ENCODE data around the gene HES3. TPM values are rescaled to one million over a fixed set of nuclear protein-coding genes. Genes with fewer than 3 reads are reported as not detected.
A peak's percentile ranks its signal among the peaks of the same experiment; 100 is the strongest.

The HES3 gene
- total RNA-seq, 2 experiments from 2014 or later: not detected

DNA sequence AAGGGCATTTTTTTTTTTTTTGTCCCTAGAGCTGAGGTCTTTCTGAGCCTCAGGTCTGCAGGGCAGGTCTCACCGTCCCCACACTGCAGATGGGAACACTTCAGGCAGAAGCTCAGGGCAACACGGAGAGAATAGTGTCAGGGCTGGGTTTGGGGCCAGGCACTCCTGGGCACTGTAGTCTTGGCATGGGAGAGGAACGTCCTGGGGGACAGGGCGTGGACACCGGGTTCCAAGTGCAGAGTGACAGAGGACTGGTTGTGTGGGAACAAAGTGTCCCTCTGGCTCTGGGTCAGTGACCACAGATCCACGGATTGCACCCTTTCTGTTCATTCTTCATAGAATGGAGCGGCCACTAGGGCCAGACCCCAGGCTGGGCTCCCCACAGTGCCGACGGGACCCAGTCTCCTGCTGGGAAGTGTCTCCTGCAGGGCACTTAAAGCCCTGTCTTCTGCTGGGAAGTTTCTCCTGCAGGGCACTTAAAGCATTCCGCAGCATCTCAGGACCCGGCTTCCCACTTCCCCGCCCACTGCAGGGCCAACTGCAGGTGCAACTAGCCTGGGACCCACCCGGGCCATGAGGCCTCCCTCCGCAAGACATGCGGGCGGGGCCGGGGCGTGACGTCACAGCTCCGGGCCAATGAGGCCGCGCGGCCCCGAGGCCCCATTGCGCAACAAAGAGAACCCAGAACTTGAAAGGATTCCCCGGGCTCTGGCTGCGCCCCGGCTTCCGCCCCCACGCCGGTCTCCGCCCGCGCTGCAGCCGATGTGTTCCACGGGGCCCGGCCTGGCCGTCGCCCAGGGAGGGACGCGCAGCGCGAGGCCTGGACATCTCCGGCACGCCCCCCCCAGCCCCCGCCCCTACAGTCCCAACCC, 15.7 kb downstream of the HES3 start:
- DNase-seq: peak; percentile 79
- peak overlapping the region; percentile 12 for H3K4me3 Mint-ChIP-seq
- H3K4me1 Mint-ChIP-seq (ENCODE audit: low read depth): peaks cover 6% of the 10 kb centered on the region
- H3K27ac Mint-ChIP-seq: no peak overlapping the region
- ChIA-PET POLR2A (no interaction called here), CTCF (interaction anchor here (0.7 to 5.0 kb wide), 4 partner anchors 9 to 24 kb away, joined by 3 to 27 read pairs (median 3); partner anchors contain the start of gene ICMT)
- no peaks in the 10 kb centered on the region for H3K9me3 Mint-ChIP-seq
- intact Hi-C loops (cut with micrococcal nuclease): no loop called here
- H3K36me3 Mint-ChIP-seq: no peaks in the 10 kb centered on the region
- H3K27me3 Mint-ChIP-seq: peaks cover 17% of the 10 kb centered on the region

GRCh38 chr1:6260433-6260934, 16.5 kb downstream of the HES3 start:
- H3K4me3 Mint-ChIP-seq: no peak overlapping the region
- ChIA-PET POLR2A (no interaction called here), CTCF (interaction anchor here (0.6 to 1.3 kb wide), 2 partner anchors 14 to 22 kb away, joined by 3 read pairs; no protein-coding TSS in a partner anchor)
- no peaks in the 10 kb centered on the region for H3K9me3 Mint-ChIP-seq
- no peak for DNase-seq
- no peaks in the 10 kb centered on the region for H3K36me3 Mint-ChIP-seq
- peaks cover 17% of the 10 kb centered on the region for H3K27me3 Mint-ChIP-seq
- H3K4me1 Mint-ChIP-seq (ENCODE audit: low read depth): peaks cover 6% of the 10 kb centered on the region
- H3K27ac Mint-ChIP-seq: no peak overlapping the region
- intact Hi-C loops (cut with micrococcal nuclease): no loop called here

DNA sequence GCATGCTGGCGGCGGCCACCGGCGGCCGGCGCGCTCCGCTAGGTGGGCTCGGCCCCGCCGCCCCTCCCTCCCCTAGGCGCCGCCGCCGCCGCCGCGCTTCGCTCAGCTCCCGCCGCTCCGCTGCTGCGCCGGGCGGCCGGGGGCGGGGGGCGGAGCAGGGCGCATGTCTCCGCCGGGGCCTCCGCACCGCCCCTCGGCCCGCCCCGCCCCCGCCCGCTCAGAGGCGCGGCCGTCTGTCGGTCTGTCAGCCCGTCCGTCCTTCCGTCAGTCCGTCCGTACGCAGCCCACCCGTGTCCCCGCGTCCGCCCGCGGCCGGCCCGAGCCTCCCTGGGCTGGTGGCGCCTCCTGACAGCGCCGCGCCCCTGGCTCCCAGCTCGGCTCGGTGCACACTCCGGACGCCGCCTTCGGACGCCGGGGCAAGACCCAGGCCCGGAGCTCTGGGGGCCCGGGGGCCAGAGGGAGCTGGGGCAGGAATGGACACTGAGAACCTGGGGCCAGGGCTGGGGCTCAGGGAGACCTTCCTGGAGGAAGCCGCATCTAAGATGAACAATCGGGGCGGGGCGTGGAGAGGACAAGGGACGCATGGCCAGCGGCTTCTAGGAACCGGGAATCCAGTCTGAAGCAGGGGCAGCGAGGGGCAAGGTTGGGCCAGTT, 17.1 kb downstream of the HES3 start, which contains the start of gene GPR153:
TSS of gene GPR153 (minus strand) at position 138 of the 654 bp plus-strand sequence. CDS start 6,193 bp downstream, outside the sequence.
- ChIA-PET POLR2A (no interaction called here), CTCF (interaction anchor here (0.6 to 1.3 kb wide), 2 partner anchors 15 to 23 kb away, joined by 3 read pairs; no protein-coding TSS in a partner anchor)
- no peaks in the 10 kb centered on the region for H3K9me3 Mint-ChIP-seq
- peaks cover 6% of the 10 kb centered on the region for H3K4me1 Mint-ChIP-seq (ENCODE audit: low read depth)
- DNase-seq: peak; percentile 47
- H3K27me3 Mint-ChIP-seq: peaks cover 17% of the 10 kb centered on the region
- intact Hi-C loops (cut with micrococcal nuclease): no loop called here
- H3K27ac Mint-ChIP-seq: no peak within 1 kb of the TSS
- peak within 1 kb of the TSS; percentile 35 for H3K4me3 Mint-ChIP-seq
- H3K36me3 Mint-ChIP-seq: no peaks in the 10 kb centered on the region

DNA sequence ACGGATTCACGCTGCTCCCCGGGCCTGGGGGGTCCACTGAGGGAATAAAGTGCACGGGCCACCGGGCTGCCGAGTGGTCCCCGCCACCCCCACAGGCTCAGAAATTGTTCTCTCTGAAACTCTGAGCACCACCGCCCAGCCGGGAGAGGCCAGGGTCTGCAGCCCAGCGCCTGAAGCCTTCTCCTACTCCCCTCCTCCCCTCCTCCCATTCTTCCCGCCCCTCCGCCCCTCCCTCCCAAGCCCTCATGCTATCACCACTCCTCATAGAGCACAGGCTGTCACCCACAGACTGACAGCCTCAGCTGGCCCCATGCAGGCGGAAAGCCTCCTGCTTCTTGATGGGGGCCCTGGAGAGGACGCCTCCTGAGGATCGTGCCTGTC, 17.6 kb downstream of the HES3 start:
- no peak for DNase-seq
- H3K9me3 Mint-ChIP-seq: no peaks in the 10 kb centered on the region
- H3K4me3 Mint-ChIP-seq: peak overlapping the region; percentile 35
- ChIA-PET POLR2A (no interaction called here), CTCF (interaction anchor here (1.3 kb wide), 2 partner anchors 23 to 143 kb away, joined by 3 to 5 read pairs; no protein-coding TSS in a partner anchor)
- H3K27me3 Mint-ChIP-seq: peaks cover 17% of the 10 kb centered on the region
- H3K27ac Mint-ChIP-seq: no peak overlapping the region
- H3K4me1 Mint-ChIP-seq (ENCODE audit: low read depth): peaks cover 6% of the 10 kb centered on the region
- intact Hi-C loops (cut with micrococcal nuclease): no loop called here
- no peaks in the 10 kb centered on the region for H3K36me3 Mint-ChIP-seq

- no peak overlapping the region for H3K27ac Mint-ChIP-seq
- intact Hi-C loops (cut with micrococcal nuclease): no loop called here
- H3K36me3 Mint-ChIP-seq: no peaks in the 10 kb centered on the region
- ChIA-PET POLR2A (no interaction called here), CTCF (interaction anchor here (1.3 to 1.5 kb wide), 2 partner anchors 16 to 142 kb away, joined by 5 to 6 read pairs; no protein-coding TSS in a partner anchor)
- peaks cover 6% of the 10 kb centered on the region for H3K4me1 Mint-ChIP-seq (ENCODE audit: low read depth)
- peaks cover 17% of the 10 kb centered on the region for H3K27me3 Mint-ChIP-seq
- no peak overlapping the region for H3K4me3 Mint-ChIP-seq
- H3K9me3 Mint-ChIP-seq: no peaks in the 10 kb centered on the region
- no peak for DNase-seq
Measured at GRCh38 chr1:6262555-6263420, 18.8 kb downstream of the HES3 start.

DNA sequence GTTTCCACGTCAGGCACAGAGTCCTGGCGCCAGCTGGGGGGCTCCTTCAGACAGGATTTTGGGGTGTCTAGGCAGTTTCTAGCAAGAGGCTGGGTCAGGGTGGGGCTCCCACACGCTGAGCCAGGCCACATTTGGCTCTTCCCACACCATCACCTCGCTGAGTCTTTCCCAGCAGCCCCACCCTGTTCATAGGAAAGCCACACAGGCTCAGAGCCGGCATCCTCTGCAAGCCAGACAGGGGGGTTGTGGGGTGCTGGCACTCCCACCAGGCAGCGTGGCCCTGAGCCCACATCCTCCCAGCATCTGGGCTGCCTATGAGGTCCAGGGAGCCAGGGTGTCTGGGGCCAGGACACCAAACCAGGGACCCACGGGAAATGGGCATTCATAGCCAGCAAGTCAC, 19.7 kb downstream of the HES3 start:
- H3K36me3 Mint-ChIP-seq: no peaks in the 10 kb centered on the region
- ChIA-PET POLR2A (no interaction called here), CTCF (no interaction called here)
- intact Hi-C loops (cut with micrococcal nuclease): no loop called here
- H3K9me3 Mint-ChIP-seq: no peaks in the 10 kb centered on the region
- no peak overlapping the region for H3K27ac Mint-ChIP-seq
- peaks cover 17% of the 10 kb centered on the region for H3K27me3 Mint-ChIP-seq
- no peak overlapping the region for H3K4me3 Mint-ChIP-seq
- DNase-seq: no peak
- peaks cover 6% of the 10 kb centered on the region for H3K4me1 Mint-ChIP-seq (ENCODE audit: low read depth)

GRCh38 chr1:6265151-6265550, 21.2 kb downstream of the HES3 start:
- Mint-ChIP-seq H3K9me3 (no peaks in the 10 kb centered on the region), H3K4me3 (no peak overlapping the region), H3K36me3 (no peaks in the 10 kb centered on the region), H3K4me1 (ENCODE audit: low read depth) (no peaks in the 10 kb centered on the region), H3K27me3 (peaks cover 7% of the 10 kb centered on the region), H3K27ac (no peak overlapping the region)
- ChIA-PET CTCF (no interaction called here), POLR2A (no interaction called here)
- DNase-seq: no peak
- intact Hi-C loops (cut with micrococcal nuclease): no loop called here

- Mint-ChIP-seq H3K27ac (no peak overlapping the region), H3K9me3 (no peaks in the 10 kb centered on the region)
- CTCF ChIA-PET: interaction anchor here (1.2 kb wide), 1 partner anchor 157 kb away, joined by 3 read pairs; no protein-coding TSS in a partner anchor
Measured at GRCh38 chr1:6266641-6267040, 22.7 kb downstream of the HES3 start.

GRCh38 chr1:6267686-6268322, 23.8 kb downstream of the HES3 start:
- no peaks in the 10 kb centered on the region for H3K4me1 Mint-ChIP-seq (ENCODE audit: low read depth)
- intact Hi-C loops (cut with micrococcal nuclease): no loop called here
- DNase-seq: no peak
- ChIA-PET CTCF (interaction anchor here (0.6 kb wide), 1 partner anchor 163 kb away, joined by 3 read pairs; no protein-coding TSS in a partner anchor), POLR2A (no interaction called here)
- no peak overlapping the region for H3K4me3 Mint-ChIP-seq
- H3K36me3 Mint-ChIP-seq: no peaks in the 10 kb centered on the region
- H3K9me3 Mint-ChIP-seq: no peaks in the 10 kb centered on the region
- no peak overlapping the region for H3K27ac Mint-ChIP-seq
- H3K27me3 Mint-ChIP-seq: no peaks in the 10 kb centered on the region

More at GRCh38 chr1:6266641-6267040, 22.7 kb downstream of the HES3 start:
- POLR2A ChIA-PET: no interaction called here
- DNase-seq: no peak
- intact Hi-C loops (cut with micrococcal nuclease): no loop called here
- H3K36me3 Mint-ChIP-seq: no peaks in the 10 kb centered on the region
- H3K4me3 Mint-ChIP-seq: no peak overlapping the region
- peaks cover 4% of the 10 kb centered on the region for H3K27me3 Mint-ChIP-seq
- no peaks in the 10 kb centered on the region for H3K4me1 Mint-ChIP-seq (ENCODE audit: low read depth)

DNA sequence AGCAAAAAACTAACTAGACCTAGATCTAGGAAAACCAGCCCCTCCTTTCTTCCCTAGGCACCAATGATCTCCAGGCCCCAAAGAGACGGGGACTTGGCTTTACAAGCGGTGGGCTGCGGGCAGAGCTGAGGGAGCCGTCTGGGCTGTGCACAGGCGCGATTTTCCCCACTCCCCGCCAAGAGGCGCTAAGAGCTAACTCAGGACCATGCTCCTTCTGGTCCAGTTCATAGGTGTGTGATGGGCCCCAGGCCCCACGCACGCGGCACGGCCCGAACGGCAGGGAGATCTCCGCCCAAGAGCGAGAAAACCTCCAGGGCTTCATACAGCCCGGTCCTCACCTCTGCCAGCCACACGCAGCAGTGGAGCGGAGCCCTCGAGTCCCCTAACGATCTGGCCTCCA, 24.4 kb downstream of the HES3 start:
- ChIA-PET CTCF (no interaction called here), POLR2A (no interaction called here)
- intact Hi-C loops (cut with micrococcal nuclease): no loop called here
- Mint-ChIP-seq H3K4me3 (no peak overlapping the region), H3K9me3 (no peaks in the 10 kb centered on the region), H3K4me1 (ENCODE audit: low read depth) (no peaks in the 10 kb centered on the region), H3K27me3 (no peaks in the 10 kb centered on the region), H3K36me3 (no peaks in the 10 kb centered on the region), H3K27ac (no peak overlapping the region)
- no peak for DNase-seq

- Mint-ChIP-seq H3K36me3 (no peaks in the 10 kb centered on the region), H3K4me1 (ENCODE audit: low read depth) (no peaks in the 10 kb centered on the region), H3K27ac (no peak overlapping the region), H3K27me3 (no peaks in the 10 kb centered on the region), H3K9me3 (no peaks in the 10 kb centered on the region), H3K4me3 (no peak overlapping the region)
- CTCF ChIA-PET: no interaction called here
- DNase-seq: no peak
- POLR2A ChIA-PET: no interaction called here
- intact Hi-C loops (cut with micrococcal nuclease): no loop called here
Measured at GRCh38 chr1:6269296-6269695, 25.3 kb downstream of the HES3 start.

All from activated CD4-positive, alpha-beta memory T cell treated with anti-CD3 and anti-CD28 coated beads for 36 hours (primary cell).